Measurements from ENCODE around the gene ATL3. TPM values are rescaled to one million over a fixed set of nuclear protein-coding genes. Genes with fewer than 3 reads are reported as not detected.

ATL3 gene
- total RNA-seq, 1 experiment from 2014 or later = 19.3 TPM

Other genes with a start within 250 kb of the ATL3 start
- gene PLAAT5, start 180.2 kb downstream of the ATL3 start, total RNA-seq (2014; rRNA removed; shearing (Covaris generic)) = 29.6 and 30.0 TPM in 2 replicates
- gene LGALS12, start 165.3 kb downstream of the ATL3 start, total RNA-seq (2014; rRNA removed; shearing (Covaris generic)) = 6.8 and 16.6 TPM in 2 replicates
- 1.1 and 4.1 TPM in 2 replicates for gene PLAAT4, start 134.6 kb downstream of the ATL3 start, total RNA-seq (2014; rRNA removed; shearing (Covaris generic))
- not detected in 2 replicates for gene PLAAT2, start 108.0 kb downstream of the ATL3 start, total RNA-seq (2014; rRNA removed; shearing (Covaris generic))
- gene PLAAT3, start 56.9 kb downstream of the ATL3 start, total RNA-seq (2014; rRNA removed; shearing (Covaris generic)) = 81.5 and 117 TPM in 2 replicates
- gene RTN3, start 10.1 kb upstream of the ATL3 start, total RNA-seq (2014; rRNA removed; shearing (Covaris generic)) = 109 and 142 TPM in 2 replicates
- 27.2 and 34.3 TPM in 2 replicates for gene ZFTA, start 97.4 kb upstream of the ATL3 start, total RNA-seq (2014; rRNA removed; shearing (Covaris generic))
- 106 and 107 TPM in 2 replicates for gene SPINDOC, start 142.1 kb upstream of the ATL3 start, total RNA-seq (2014; rRNA removed; shearing (Covaris generic))
- 26.5 and 30.2 TPM in 2 replicates for gene MARK2, start 167.7 kb upstream of the ATL3 start, total RNA-seq (2014; rRNA removed; shearing (Covaris generic))
- gene RCOR2, start 245.8 kb upstream of the ATL3 start, total RNA-seq (2014; rRNA removed; shearing (Covaris generic)) = 63.5 and 66.8 TPM in 2 replicates

All from H7 (cell line).